ENCODE measurements around the gene ERCC6L2.

DNA sequence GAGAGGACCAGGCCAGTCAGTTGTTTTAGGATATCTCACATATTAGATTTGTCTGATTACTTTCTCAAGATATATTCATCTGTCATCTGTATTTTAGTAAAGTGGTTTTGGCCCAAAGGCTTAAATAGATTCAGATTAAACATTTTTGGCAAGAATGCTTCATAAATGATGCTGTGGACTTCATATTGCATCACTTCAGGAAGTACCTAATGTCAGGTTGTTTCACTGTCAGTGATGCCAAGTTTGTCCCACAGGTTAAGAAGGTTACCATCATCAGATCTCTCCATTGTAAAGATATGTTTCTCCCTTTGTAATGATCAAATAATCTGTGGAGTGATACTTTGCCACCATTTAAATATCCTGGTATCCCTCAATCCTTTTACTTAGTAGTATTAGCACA lies 37.3 kb downstream of the ERCC6L2 start:
- TF ChIP-seq, protein P1, sequence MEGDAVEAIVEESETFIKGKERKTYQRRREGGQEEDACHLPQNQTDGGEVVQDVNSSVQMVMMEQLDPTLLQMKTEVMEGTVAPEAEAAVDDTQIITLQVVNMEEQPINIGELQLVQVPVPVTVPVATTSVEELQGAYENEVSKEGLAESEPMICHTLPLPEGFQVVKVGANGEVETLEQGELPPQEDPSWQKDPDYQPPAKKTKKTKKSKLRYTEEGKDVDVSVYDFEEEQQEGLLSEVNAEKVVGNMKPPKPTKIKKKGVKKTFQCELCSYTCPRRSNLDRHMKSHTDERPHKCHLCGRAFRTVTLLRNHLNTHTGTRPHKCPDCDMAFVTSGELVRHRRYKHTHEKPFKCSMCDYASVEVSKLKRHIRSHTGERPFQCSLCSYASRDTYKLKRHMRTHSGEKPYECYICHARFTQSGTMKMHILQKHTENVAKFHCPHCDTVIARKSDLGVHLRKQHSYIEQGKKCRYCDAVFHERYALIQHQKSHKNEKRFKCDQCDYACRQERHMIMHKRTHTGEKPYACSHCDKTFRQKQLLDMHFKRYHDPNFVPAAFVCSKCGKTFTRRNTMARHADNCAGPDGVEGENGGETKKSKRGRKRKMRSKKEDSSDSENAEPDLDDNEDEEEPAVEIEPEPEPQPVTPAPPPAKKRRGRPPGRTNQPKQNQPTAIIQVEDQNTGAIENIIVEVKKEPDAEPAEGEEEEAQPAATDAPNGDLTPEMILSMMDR (IDR thresholded peaks at IDR 0.05): no peak
- no peak for TF ChIP-seq POLR2AphosphoS5 (IDR thresholded peaks at IDR 0.05)
